GM19099 (cell line): ENCODE measurements around the gene ZNF121.
A peak's percentile ranks its signal among the peaks of the same experiment; 100 is the strongest.

Experiments used
- POLR2A ChIP-seq: IDR thresholded peaks from 3 replicates; pipeline ENCODE4 v1.6.1; 2011; ENCODE audit warnings: low read depth; ENCODE audit not compliant: insufficient read length; ENCODE audit errors: extremely low read depth

The ZNF121 gene

GRCh38 chr19:9584073-9584833 lies at the start of gene ZNF121:
Gene ZNF121 (minus strand): TSS chr19:9584504. CDS start chr19:9568097, 16,407 bp downstream.
- TF ChIP-seq POLR2A, result peak; percentile 88

- no peak for TF ChIP-seq POLR2A
Measured at GRCh38 chr19:9627856-9628255, 43.6 kb upstream of the ZNF121 start.

- no peak for TF ChIP-seq POLR2A
Measured at GRCh38 chr19:9622531-9622930, 38.2 kb upstream of the ZNF121 start.

GRCh38 chr19:9621156-9622037 lies 37.1 kb upstream of the ZNF121 start, which contains the start of gene ZNF561:
Gene ZNF561 (minus strand): TSS chr19:9621232. CDS start chr19:9619456, 1,776 bp downstream.
- TF ChIP-seq POLR2A, result peak; percentile 73

GRCh38 chr19:9620842-9621155 lies 36.5 kb upstream of the ZNF121 start:
- no peak for TF ChIP-seq POLR2A

- no peak for TF ChIP-seq POLR2A
Measured at GRCh38 chr19:9615844-9616243, 31.5 kb upstream of the ZNF121 start.

- TF ChIP-seq POLR2A, result no peak
Measured at GRCh38 chr19:9610484-9611113, 26.3 kb upstream of the ZNF121 start.

GRCh38 chr19:9608912-9609311 lies 24.6 kb upstream of the ZNF121 start:
- TF ChIP-seq POLR2A, result no peak

GRCh38 chr19:9597027-9597426 lies 12.7 kb upstream of the ZNF121 start:
- TF ChIP-seq POLR2A, result no peak

GRCh38 chr19:9586764-9587163 lies 2.5 kb upstream of the ZNF121 start:
- TF ChIP-seq POLR2A, result no peak

GRCh38 chr19:9580728-9581127 lies 3.6 kb downstream of the ZNF121 start:
- TF ChIP-seq POLR2A, result no peak

- no peak for TF ChIP-seq POLR2A
Measured at GRCh38 chr19:9570255-9570654, 14.0 kb downstream of the ZNF121 start.

- no peak for TF ChIP-seq POLR2A
Measured at GRCh38 chr19:9566729-9567128, 17.6 kb downstream of the ZNF121 start.

- no peak for TF ChIP-seq POLR2A
Measured at GRCh38 chr19:9565900-9566705, 18.2 kb downstream of the ZNF121 start.
